MM.1S (cell line): Measurements from ENCODE around the gene EAF1.

Experiments used
- CTCF ChIP-seq: fragments of 300-600 bp; sonication (generic); IDR thresholded peaks from 2 replicates; pipeline ENCODE4 v1.5.1; 2016; ENCODE audit warnings: antibody characterized with exemption, low read length, mixed read lengths
- EZH2phosphoT487 ChIP-seq: fragments of 300-600 bp; sonication (generic); IDR thresholded peaks from 2 replicates; pipeline ENCODE4 v1.6.1; 2018; ENCODE audit warnings: antibody characterized with exemption, low read length

GRCh38 chr3:15439476-15439875 is 12.1 kb downstream of the EAF1 start:
- TF ChIP-seq CTCF (no peak), EZH2phosphoT487 (no peak)
